GM18873 (cell line): Measurements from ENCODE around the gene ID1.

Source experiments
- ATAC-seq: cut with Tn5 transposase; IDR thresholded peaks from one replicate; pipeline ENCODE4 v1.9.1; 2021; ENCODE audit warnings: mild to moderate bottlenecking, moderate library complexity, moderate number of reproducible peaks; ENCODE audit not compliant: unreplicated experiment, low FRiP score

The ID1 gene, protein sequence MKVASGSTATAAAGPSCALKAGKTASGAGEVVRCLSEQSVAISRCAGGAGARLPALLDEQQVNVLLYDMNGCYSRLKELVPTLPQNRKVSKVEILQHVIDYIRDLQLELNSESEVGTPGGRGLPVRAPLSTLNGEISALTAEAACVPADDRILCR

DNA sequence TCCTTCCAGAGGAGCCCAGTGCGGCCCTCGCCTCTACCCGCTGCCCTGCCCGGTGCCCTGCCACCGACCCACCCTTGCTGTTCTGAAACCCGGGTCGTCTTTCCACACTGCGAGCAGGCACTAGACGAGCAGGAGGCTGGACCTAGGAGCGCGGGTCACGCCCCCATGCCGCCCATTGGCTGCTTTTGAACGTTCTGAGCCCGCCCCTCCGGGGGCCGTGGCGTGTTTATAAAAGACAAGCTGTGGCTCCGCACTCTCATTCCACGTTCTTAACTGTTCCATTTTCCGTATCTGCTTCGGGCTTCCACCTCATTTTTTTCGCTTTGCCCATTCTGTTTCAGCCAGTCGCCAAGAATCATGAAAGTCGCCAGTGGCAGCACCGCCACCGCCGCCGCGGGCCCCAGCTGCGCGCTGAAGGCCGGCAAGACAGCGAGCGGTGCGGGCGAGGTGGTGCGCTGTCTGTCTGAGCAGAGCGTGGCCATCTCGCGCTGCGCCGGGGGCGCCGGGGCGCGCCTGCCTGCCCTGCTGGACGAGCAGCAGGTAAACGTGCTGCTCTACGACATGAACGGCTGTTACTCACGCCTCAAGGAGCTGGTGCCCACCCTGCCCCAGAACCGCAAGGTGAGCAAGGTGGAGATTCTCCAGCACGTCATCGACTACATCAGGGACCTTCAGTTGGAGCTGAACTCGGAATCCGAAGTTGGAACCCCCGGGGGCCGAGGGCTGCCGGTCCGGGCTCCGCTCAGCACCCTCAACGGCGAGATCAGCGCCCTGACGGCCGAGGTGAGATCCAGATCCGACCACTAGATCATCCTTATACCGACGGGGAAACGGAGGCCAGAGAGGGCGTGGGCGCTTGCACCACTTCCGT is at the start of gene ID1:
ID1 (plus strand) TSS at position 259 of the 871 bp plus-strand sequence; CDS start at position 358, 99 bp downstream.
- ATAC-seq: peak; percentile 72

DNA sequence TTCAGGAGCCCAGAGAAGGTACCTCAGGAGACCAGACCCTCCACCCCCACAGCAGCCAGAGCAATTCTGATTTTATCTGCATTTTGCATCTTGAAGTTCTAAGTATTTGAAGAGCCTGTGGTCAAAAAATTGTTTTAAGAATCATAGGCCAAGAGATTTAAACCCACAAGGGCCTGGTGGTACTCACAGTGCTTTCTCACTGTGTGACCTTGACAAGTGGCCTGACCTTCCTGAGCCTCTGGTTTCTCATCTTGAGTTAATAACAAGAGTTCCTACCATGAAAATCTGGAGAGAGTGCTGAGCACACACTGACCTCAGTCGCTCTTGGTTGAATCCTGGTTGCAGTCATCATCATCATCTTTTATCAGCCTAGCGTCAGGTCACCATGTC is 45.4 kb upstream of the ID1 start:
- no peak for ATAC-seq

DNA sequence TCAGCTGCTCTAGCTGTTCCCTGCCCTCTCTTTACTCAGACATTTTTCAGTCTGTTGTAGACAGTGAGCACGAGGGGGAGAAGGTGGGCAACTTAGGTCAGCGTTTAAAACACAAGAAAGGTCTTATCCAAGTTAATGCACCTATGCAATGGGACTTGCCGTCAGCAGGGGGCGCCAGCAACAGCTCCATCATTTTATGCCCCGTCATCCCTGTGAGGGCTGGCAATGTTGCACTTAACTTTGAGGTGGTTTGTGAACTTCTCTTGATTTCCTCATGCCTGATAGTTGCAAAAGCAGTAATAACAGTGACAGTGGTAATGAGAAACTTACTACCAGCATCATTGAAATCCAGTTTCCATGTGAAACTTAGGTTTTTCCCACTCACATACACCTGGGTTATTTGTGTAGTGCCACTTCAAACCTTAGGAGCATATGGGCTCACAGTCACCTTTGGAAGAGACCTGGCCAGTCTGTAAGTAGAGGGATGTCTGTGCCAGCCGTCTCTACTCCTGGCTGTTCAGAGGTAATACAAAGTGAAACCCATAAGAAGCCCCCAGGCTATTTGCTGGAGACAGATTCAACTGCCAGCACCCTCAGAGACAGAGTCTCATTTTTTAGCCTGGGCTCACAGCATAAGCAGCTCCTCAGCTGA is 44.9 kb upstream of the ID1 start:
- ATAC-seq: no peak

DNA sequence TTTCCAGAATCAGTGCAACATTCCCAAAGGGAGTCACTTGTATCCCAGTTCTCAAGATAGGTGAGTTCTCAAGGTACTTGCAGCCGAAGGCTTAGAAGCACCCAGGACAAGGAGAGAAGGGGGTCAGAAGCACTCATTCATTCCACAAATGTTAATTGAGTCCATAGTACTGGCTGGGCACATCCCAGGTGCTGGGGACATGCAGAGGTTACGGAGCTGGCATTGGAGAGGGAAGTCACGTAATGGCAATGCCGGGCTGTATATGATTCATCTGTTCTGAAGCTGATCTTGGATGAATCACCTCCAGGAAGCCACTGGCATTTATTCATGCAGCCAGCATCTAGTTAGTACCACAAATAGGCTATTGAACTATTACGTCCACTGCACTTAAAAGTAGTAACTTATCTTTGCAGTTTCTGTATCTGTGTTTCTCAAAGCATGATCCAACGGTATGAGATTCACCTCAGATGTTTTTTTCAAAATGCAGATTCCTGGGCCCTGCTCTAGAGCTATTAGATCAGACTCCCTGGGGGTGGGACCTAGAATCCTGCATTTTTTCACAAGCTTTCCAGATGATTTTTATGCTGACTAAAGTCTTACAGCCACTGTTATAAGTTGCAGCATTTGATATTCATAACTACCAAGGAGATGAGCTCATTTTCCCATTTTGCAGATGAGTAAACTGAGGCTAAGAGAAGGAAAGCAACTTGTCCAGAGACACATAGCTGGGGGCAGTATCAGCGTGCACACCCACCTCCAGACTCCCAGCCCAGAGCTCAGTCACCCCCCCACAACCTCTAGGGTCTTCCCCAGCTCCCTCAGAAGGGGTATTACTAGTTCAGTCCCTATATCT is 44.1 kb upstream of the ID1 start:
- no peak for ATAC-seq

DNA sequence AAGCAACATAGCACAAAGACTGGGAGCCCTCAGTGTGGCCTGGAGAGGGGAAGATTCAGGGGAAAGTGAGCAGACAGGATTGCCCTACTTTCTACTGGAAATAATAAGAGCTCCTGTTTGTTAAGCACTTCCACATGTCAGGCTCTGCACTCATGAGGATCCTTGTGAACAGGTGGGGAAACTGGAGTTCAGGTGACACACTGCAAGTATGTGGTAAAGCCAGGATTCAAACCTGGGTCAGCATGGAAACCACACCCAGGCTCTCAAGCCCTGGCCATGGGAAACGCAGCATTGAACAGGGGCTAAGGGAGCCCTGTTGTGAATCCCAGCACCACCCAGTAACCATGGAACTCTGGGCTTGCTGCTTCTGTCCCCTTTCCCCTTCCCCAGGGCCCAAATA is 42.8 kb upstream of the ID1 start:
- no peak for ATAC-seq

DNA sequence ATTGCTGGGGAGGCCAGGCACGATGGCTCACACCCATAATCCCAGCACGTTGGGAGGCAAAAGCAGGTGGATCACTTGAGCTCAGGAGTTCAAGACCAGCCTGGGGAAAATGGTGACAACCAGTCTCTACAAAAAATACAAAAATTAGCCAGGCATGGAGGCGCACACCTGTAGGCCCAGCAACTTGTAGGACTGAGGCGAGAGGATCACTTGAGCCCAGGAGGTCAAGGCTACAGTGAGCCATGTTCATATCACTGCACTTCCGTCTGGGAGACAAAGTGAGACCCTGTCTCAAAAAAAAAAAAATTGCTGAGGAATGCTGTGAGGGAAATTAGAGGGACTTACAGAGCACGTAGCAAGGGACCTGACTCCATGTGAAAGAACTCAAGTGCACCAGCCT is 40.8 kb upstream of the ID1 start:
- no peak for ATAC-seq

DNA sequence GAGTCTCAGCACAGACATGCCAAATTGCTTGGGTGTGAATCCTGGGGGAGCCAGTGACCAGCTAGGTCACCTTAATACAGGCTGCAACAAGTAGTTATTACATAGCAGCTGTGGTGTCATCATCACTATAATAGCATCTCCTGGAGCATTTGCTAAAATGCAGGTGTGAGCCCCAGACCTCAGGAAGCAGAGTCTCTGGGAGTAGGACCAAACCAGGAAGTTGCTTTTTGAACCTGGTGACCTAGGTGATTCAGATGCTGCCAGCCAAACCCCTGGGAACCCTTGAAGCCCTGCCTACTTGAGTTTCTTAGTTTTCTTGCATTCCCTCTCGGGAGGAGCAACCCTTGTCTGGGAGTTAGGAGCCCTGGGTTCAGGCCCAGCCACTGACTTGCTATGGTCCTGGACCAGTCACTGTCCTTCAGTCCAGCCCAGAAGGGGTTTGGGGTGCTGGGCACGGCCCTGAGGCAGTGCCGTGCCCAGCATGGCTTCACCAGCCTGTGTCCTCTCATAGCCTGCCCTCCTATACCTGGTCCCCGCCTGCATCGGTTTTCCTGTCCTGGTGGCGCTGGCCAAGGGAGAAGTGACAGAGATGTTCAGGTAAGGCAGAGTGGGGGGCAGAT is 39.3 kb upstream of the ID1 start:
- ATAC-seq: no peak

DNA sequence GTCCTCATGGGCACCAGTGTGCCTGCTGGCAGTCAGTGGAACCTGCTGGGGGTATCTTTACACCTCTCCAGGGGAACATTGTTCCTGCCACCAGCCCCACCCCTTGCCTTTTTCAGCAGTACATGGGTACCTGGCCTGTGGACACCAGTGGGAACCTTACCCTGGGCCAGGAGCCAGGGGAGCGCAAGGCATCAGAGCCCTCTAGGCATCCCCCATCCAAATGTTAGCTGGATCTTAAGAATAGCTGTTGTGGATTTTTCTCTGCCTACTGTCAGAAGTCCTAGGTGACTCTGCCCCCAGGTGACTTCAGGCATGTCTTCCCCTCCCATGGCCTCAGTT is 38.8 kb upstream of the ID1 start:
- no peak for ATAC-seq

DNA sequence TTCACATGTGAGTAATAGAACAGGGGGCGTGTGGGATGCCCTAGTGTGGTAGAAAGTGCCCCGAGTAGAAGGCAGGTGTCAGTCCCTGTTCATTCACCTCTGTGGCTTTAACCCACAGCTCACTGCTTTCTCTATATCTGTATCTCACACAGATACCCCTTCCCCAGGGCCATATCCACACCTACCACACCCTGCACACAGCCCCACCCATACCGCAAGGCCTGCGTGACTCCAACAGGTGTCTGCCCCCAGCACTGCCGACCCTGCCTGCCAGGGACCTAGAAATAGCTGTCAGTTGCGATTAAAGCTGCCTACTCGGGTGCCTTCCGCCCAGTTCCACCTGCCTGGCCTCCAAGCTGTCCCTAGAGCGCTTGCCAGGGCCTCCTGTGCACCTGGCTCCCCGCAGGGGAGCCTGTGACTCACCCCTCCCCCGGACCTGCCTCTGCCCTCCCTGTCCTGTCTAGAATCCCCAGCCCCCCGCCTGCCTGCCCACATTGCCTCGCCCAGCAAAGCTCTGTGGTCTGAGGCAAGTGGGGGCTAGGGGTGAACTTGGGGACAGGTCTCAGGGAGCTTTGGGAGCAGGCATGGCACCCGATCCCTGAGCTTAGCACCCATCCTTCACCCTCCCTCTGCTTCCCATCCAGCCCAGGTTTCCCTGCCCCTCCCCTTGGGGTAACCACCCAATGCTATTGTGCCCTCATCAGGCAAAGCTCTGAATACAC is 38.3 kb upstream of the ID1 start:
- no peak for ATAC-seq

DNA sequence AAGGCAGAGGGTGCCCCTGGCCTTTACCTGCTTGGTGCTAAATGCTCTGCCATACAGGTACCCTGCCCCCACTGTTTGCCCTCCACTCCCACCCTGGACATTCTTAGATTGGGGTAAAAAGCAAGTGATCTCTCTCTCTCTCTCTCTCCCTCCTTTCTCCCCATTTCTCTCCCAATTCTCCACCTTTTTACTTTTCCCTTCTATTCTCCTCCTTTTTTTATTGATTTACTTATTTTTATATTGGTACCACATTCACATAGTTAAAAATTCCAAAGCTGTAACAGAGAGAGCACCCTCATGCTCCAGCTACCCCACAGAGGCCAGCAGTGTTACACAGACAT is 37.7 kb upstream of the ID1 start:
- ATAC-seq: no peak

DNA sequence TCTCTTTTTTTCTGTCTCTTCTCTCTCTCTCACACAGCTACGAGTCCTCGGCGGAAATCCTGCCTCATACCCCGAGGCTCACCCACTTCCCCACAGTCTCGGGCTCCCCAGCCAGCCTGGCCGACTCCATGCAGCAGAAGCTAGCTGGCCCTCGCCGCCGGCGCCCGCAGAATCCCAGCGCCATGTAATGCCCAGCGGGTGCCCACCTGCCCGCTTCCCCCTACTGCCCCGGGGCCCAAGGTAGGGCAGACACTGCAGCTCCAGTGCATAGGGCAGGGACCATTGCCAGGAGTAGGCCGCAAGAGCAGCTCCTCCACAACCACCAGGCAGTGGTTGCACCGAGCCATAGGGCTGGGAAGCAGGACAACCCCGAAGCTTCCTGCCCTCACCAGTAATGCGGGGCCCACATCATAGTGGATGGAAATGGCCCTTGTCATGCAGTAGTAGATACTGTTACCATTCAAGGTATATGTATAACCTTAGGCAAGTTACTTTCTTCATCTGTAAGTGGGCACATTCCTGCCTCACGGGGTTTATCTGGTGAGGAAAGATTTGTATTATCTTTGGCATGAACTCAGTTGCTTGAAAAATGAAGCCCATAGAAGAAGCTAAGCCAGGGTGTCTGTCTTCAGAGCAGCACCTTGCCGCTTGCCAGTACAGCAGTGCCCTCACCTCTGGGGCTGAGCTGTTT is 36.9 kb upstream of the ID1 start:
- ATAC-seq: no peak

DNA sequence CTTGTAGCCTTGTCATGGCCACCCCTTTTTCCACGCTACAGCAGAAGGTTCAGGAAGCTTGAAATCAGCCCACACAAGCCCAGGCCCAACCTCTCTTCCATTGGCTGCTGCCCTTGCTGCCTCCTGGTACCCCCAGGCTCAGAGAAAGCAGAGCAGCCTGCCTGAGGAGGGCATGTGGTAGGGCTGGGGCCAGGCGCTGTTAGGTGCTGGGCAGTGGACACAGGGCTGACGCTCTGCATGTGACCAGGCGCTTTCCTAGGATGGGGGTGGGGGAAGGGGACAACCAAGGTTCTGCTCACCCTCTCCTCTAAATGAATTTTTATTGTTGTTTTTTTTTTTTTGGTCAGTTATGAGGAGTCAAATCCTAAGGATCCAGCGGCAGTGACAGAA is 36.3 kb upstream of the ID1 start:
- ATAC-seq: no peak

DNA sequence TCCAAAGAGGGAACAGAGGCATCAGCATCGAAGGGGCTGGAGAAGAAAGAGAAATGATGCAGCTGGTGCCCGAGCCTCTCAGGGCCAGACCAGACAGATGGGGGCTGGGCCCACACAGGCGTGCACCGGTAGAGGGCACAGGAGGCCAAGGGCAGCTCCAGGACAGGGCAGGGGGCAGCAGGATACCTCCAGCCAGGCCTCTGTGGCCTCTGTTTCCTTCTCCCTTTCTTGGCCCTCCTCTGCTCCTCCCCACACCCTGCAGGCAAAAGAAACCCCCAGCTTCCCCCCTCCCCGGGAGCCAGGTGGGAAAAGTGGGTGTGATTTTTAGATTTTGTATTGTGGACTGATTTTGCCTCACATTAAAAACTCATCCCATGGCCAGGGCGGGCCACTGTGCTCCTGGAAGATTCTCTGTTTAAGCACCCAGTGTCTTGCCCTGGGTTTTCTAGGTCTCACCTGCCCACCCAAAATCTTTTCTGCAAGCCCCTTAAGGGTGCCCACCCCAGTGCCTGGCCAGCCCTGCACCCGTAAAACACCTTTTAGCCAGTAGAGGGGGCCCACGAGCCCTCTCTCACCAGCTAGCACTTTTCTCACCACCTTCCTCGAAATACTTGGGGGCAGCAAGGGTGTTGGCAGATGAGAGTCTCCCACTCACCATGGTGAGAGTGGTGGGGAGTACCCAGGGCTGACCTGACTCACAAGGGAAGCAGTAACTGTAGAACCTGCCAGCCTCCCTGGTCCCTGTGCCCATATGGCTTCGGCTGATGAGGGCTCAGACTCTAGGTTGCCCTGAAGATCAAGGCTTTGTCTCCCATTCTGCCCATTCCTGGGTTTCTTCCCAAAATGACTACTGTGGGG is 35.7 kb upstream of the ID1 start:
- no peak for ATAC-seq

DNA sequence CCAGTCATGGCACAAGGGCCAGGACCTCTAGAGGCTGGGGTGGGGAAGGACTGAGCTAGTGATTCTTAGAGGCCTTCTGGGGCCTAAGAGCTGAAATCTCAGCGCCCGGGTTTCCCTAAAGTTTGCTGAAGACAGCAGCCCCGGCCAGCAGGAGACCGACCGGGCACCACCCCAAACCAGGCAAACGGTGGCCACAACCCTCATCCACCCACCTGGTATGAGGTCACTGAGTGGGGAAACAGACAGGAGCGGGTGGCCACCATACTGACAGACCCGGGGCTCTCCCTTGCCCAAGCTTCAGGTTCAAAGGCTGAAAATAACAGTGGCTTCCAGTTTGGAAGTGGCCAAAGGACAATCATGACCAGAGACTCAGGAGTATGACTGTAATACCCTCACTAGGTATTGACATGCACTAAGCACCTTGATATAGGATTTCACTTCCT is 35.0 kb upstream of the ID1 start:
- ATAC-seq: no peak

DNA sequence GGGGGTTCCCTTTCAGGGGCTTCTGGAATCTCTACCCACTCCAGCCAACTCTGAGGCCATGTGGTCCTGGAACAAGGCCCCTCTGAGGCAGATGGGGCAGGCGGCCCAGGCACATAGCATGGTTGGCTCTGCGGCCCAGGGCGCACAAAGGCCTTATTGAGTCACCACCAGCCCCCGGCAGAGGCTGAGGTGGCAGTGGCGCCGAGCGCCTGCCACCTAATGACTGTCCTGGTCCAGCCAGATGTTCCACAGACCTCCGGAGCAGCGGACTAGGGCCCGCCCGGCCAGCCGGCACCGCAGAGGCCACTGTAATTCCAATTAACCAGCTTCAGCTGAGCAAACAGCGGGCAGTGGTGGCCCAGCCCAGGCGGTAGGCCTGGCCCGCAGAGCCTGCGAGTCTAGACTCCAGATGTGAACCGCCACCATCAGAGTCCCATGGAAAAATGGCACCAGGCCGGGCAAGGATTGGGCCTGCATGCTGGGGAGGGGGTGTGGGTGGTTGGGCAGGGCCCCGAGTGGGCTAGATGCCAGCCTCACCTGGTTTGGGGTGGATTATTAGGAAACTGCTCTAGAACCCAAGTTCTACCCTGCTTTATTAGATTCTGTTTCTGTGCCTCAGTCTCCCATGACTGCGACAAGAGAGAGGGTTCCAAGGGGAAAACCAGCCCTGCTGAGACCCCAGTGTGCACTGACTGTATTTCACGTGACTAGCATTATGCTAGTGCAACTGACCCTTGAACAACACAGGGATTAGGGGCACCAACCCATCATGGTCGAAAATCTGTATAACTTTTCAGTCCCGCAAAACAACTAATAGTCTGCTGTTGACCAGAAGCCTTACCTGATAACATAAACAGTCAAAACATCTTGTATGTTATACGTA is 34.1 kb upstream of the ID1 start:
- no peak for ATAC-seq

DNA sequence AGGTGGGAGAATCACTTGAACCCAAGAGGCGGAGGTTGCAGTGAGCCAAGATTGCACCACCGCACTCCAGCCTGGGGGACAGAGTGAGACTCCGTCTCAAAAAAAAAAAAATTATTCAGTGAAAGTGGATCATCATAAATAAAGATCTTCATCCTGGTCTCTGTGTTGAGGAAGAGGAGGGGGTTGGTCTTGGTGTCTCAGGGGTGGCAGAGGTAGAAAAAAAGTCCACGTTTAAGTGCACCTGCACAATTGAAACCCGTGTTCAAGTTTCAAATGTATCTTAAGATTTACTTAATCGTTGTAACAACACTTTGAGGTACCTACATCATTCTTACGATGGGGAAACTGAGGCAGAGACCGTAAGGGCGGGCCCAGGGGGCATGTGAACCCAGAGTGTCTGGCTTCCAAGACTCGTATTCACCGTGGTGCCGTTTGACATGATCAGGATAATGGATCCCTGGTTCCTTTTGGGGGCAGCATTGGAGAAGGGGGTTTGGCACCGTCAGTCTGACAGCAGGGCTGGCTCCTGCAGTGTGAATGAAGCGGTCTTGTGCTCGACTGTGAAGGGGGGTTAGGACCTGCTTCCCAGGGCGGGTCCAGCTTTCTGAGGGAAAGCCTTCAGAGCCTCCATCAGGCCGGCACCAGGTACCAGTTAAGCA is 32.9 kb upstream of the ID1 start:
- peak; percentile 5 for ATAC-seq
